ENCODE data around the gene TOP2A. TPM values are rescaled to one million over a fixed set of nuclear protein-coding genes. Genes with fewer than 3 reads are reported as not detected.
"Not testable (repeated sequence)": the region's sequence is repeated elsewhere in the genome, so short reads cannot be mapped to it uniquely, and the experiment has no call there.

The TOP2A gene
- total RNA-seq, 4 donors from 2014 or later, result 8.1 to 45.2 (median 22.2) TPM

DNA sequence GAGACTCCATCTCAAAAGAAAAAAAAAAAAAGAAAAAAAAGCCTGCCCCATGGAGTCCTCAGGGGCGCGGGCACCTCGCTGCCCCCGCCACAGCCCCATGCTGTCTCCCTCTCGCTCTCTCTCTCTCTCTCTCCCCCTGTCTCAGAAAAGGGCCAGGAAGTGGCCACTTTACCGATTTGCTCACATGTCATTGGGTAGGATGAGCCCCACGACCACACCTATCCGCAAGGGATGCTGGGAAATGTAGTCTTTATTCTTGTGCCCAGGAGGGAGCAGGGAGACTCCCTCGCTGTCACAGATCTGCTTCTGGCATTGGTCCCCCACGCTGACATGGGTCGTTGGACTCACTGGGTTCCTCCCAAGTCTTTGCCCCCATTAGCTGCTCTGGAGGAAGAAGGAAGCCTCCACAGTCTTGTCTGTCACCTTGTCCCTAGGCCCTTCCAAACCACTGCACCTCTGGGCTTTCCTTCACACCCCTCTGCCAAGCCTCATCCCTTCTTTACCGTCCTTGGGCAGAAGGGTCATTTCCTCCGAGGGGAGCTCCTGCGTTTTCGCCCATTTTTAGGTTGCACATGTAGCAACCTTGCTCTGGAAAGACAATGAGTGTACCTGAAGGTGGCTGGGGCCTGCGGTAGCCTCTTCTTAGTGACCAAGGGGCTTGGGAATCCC, 46.3 kb downstream of the TOP2A start:
- H3K36me3 ChIP-seq, result no peaks in the 10 kb centered on the region
- peak in 1 of 2 donors; percentile 36 for DNase-seq (ENCODE audit: low spot score in 2 of 2)
- H3K27ac ChIP-seq, result no peak overlapping the region
- no peak for TF ChIP-seq CTCF (IDR thresholded peaks at IDR 0.05)
- no peak for TF ChIP-seq POLR2A (IDR thresholded peaks at IDR 0.05)
- no peak for TF ChIP-seq POLR2AphosphoS5 (IDR thresholded peaks at IDR 0.05)
- no peak for TF ChIP-seq EP300 (IDR thresholded peaks at IDR 0.05)
- H3K4me1 ChIP-seq, result no peaks in the 10 kb centered on the region
- WGBS, result 79% methylated on average over 16 of the region's 16 CpGs
- no peak overlapping the region for H3K4me3 ChIP-seq
- no peaks in the 10 kb centered on the region for H3K9me3 ChIP-seq
- no peaks in the 10 kb centered on the region for H3K27me3 ChIP-seq

DNA sequence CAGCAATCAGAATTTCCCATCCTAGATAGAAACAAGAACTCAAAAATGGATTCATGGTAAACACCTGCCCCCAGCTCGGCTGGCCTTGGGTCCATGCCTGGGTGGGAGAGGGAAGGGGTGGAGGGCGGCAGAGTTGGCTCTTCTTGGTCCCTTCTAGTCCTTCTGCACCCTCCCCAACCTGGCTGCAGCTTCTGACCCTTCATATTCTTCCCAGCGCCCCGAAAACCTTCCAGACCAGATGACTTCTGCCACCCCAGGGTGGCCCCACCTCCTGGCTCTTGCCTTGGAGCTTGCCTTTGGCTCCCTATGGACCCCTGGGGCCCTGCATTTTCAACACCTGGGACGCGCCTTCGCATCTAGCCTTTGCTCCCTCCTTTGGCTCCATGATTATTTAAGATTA, 47.8 kb downstream of the TOP2A start:
- no peaks in the 10 kb centered on the region for H3K36me3 ChIP-seq
- H3K27ac ChIP-seq, result no peak overlapping the region
- no peak overlapping the region for H3K4me3 ChIP-seq
- no peaks in the 10 kb centered on the region for H3K27me3 ChIP-seq
- H3K9me3 ChIP-seq, result no peaks in the 10 kb centered on the region
- DNase-seq (ENCODE audit: low spot score in 2 of 2), result peak in 1 of 2 donors; percentile 36
- TF ChIP-seq EP300 (IDR thresholded peaks at IDR 0.05), result no peak
- H3K4me1 ChIP-seq, result no peaks in the 10 kb centered on the region
- 93% methylated on average over 7 of the region's 7 CpGs for WGBS

GRCh38 chr17:40367728-40368127, 50.0 kb downstream of the TOP2A start:
- H3K27me3 ChIP-seq, H3K27ac ChIP-seq, H3K9me3 ChIP-seq, H3K4me3 ChIP-seq, H3K36me3 ChIP-seq: not testable (repeated sequence)
- peak in 1 of 2 donors; percentile 34 for DNase-seq (ENCODE audit: low spot score in 2 of 2)
- peaks cover 18% of the 10 kb centered on the region for H3K4me1 ChIP-seq
- WGBS, result 80% methylated on average over 9 of the region's 9 CpGs

DNA sequence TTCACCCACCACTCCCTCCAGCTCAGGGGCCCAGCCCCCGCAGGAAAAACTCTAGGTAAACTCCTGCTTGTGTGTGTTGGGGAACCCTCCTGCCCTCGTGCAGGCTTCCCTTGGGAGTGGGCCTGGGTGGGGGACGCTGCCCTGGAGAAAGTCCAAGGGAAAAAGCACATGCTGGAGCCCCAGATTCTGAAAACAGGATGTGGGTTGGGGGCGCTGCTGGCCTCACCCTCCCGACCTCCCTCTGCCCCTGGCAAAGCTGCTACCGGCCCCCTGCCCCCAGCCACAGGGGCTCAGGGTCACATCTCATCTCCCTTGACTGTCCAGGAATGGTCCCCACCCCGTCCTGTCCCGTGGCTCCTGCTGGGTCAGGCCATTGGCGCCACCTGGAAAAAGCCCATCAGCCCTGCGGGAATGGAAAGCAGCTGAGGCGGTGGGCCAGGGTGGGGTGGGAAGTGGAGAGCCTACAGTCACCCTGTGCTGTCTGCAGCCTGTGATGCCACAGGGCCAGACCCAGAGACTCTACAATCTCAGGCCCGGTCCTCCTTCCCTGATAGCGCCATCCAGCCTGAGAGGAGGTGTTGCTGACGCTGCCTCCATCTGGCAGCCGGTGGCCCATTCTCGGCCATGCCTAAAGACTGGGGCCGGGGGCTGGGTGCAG, 50.7 kb downstream of the TOP2A start:
- Histone ChIP-seq H3K9me3 (no peaks in the 10 kb centered on the region), H3K4me3 (no peak overlapping the region), H3K27ac (no peak overlapping the region), H3K36me3 (no peaks in the 10 kb centered on the region), H3K27me3 (no peaks in the 10 kb centered on the region), H3K4me1 (peaks cover 26% of the 10 kb centered on the region)
- TF ChIP-seq POLR2A (IDR thresholded peaks at IDR 0.05), result no peak
- TF ChIP-seq POLR2AphosphoS5 (IDR thresholded peaks at IDR 0.05), result no peak
- no peak for TF ChIP-seq CTCF (IDR thresholded peaks at IDR 0.05)
- TF ChIP-seq EP300 (IDR thresholded peaks at IDR 0.05), result no peak
- 70% methylated on average over 7 of the region's 17 CpGs for whole genome bisulfite sequencing
- peak in 1 of 2 donors; percentile 55 for DNase-seq (ENCODE audit: low spot score in 2 of 2)

DNA sequence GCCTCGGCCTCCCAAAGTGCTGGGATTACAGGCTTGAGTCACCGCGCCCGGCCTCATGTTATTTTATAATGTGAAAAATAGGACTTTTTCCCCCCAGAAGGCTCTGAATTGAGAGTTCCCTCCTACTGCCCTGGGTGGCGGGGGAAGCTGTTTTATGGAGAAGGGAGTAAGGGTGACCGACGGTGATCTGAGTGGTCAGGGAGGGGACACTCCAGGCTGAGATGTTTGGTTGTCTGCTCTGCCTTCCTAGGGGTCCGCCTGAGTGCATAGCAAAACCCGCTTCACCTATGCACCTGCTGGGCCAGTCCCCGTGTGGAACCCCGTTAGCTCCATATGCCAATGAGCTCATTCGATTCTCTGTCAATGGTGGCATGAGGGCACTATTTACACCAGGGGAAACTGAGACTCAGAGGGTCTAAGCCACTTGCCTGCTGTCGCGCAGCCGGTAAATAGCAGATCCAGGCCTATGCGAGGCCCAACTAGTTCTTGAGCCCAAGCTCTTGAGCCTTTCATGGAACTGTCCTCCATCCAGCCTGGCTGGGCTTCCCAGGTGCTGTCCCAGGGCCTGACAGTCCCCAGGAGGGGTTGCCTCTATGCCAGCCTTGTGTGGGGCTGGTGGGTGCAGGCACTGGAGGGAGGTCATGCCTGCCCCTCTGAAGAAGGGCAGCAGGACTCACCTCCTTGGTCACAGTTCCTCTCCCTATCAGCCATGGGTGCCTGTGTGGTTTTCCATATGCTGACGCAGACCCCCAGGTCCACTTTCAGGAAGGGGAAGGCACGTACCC, 51.4 kb downstream of the TOP2A start:
- H3K4me3 ChIP-seq, result no peak overlapping the region
- H3K36me3 ChIP-seq, result no peaks in the 10 kb centered on the region
- no peaks in the 10 kb centered on the region for H3K27me3 ChIP-seq
- no peak overlapping the region for H3K27ac ChIP-seq
- no peaks in the 10 kb centered on the region for H3K9me3 ChIP-seq
- WGBS, result 93% methylated on average over 14 of the region's 18 CpGs
- peak in 1 of 2 donors; percentile 49 for DNase-seq (ENCODE audit: low spot score in 2 of 2)
- TF ChIP-seq POLR2A (IDR thresholded peaks at IDR 0.05) (no peak), CTCF (IDR thresholded peaks at IDR 0.05) (no peak), EP300 (IDR thresholded peaks at IDR 0.05) (no peak), POLR2AphosphoS5 (IDR thresholded peaks at IDR 0.05) (no peak)
- H3K4me1 ChIP-seq, result peaks cover 26% of the 10 kb centered on the region

- Histone ChIP-seq H3K27ac (no peak overlapping the region), H3K9me3 (no peaks in the 10 kb centered on the region), H3K27me3 (no peaks in the 10 kb centered on the region), H3K4me3 (no peak overlapping the region), H3K36me3 (no peaks in the 10 kb centered on the region), H3K4me1 (peaks cover 26% of the 10 kb centered on the region)
- WGBS, result 89% methylated on average over 7 of the region's 9 CpGs
- no peak for TF ChIP-seq EP300 (IDR thresholded peaks at IDR 0.05)
- DNase-seq (ENCODE audit: low spot score in 2 of 2), result peak in 1 of 2 donors; percentile 53
These were observed 52.8 kb downstream of the TOP2A start for GRCh38 chr17:40364906-40365305.
